Loucy (cell line): ENCODE results near the gene FOXA3.

Experiments used
- H2AFZ ChIP-seq: fragments of 200-600 bp; sonication (generic); 2 replicates; pipeline ENCODE4 v1.6.0; 2016; ENCODE audit warnings: antibody characterized with exemption, mild to moderate bottlenecking, low read length, moderate library complexity
- H3F3A ChIP-seq: fragments of 200-600 bp; 2 replicates; pipeline ENCODE4 v1.6.0; 2016; ENCODE audit warnings: antibody characterized with exemption, low read depth, mild to moderate bottlenecking
- H3K27me3 ChIP-seq: fragments of 200-600 bp; sonication (generic); 2 replicates; pipeline ENCODE4 v1.6.1; 2014; ENCODE audit warnings: low read length, mild to moderate bottlenecking; ENCODE audit not compliant: insufficient read depth, poor library complexity, severe bottlenecking
- H3K36me3 ChIP-seq: fragments of 200-600 bp; sonication (generic); 2 replicates; pipeline ENCODE4 v1.6.1; 2016; ENCODE audit warnings: low read length; ENCODE audit not compliant: insufficient read depth
- H3K4me1 ChIP-seq: fragments of 200-600 bp; sonication (generic); 2 replicates; pipeline ENCODE4 v1.5.1; 2014; ENCODE audit warnings: low read length, mild to moderate bottlenecking; ENCODE audit not compliant: insufficient read depth, poor library complexity, severe bottlenecking
- H3K4me2 ChIP-seq: fragments of 200-600 bp; sonication (generic); 2 replicates; pipeline ENCODE4 v1.6.0; 2014; ENCODE audit warnings: antibody characterized with exemption, low read length, low read depth, mild to moderate bottlenecking; ENCODE audit not compliant: poor library complexity, severe bottlenecking
- H3K4me3 ChIP-seq: fragments of 200-600 bp; sonication (generic); 2 replicates; pipeline ENCODE4 v1.5.1; 2014; ENCODE audit warnings: low read length, mild to moderate bottlenecking, mixed read lengths; ENCODE audit not compliant: poor library complexity, severe bottlenecking
- H3K79me2 ChIP-seq: fragments of 200-600 bp; sonication (generic); 2 replicates; pipeline ENCODE4 v1.6.1; 2014; ENCODE audit warnings: low read length; ENCODE audit not compliant: insufficient read depth
- H3K9ac ChIP-seq: fragments of 200-600 bp; sonication (generic); 2 replicates; pipeline ENCODE4 v1.6.0; 2014; ENCODE audit warnings: mild to moderate bottlenecking, low read depth, low read length, moderate library complexity; ENCODE audit not compliant: poor library complexity, severe bottlenecking
- H3K9me2 ChIP-seq: fragments of 200-600 bp; sonication (generic); replicated peaks from 2 replicates; pipeline ENCODE4 v1.6.1; 2016; ENCODE audit warnings: low read depth, low read length, mixed read lengths
- H3K9me3 ChIP-seq: fragments of 200-600 bp; sonication (generic); 2 replicates; pipeline ENCODE4 v1.6.1; 2014; ENCODE audit warnings: mild to moderate bottlenecking, antibody characterized with exemption, low read length, low read depth; ENCODE audit not compliant: insufficient read depth
- H4K20me1 ChIP-seq: fragments of 200-600 bp; sonication (generic); 2 replicates; pipeline ENCODE4 v1.6.0; 2014; ENCODE audit warnings: antibody characterized with exemption, low read length, mild to moderate bottlenecking; ENCODE audit not compliant: insufficient read depth, poor library complexity, severe bottlenecking
- EZH2phosphoT487 ChIP-seq: fragments of 200-600 bp; IDR thresholded peaks from 2 replicates; pipeline ENCODE4 v1.6.1; 2018; ENCODE audit warnings: antibody characterized with exemption, mild to moderate bottlenecking, moderate library complexity, borderline replicate concordance
- TF ChIP-seq, protein P1 (sequence below): fragments of 200-600 bp; sonication (generic); conservative IDR thresholded peaks from 2 replicates; pipeline ENCODE4 v1.5.1; 2014; ENCODE audit warnings: mild to moderate bottlenecking, antibody characterized with exemption, low read length

FOXA3 gene

DNA sequence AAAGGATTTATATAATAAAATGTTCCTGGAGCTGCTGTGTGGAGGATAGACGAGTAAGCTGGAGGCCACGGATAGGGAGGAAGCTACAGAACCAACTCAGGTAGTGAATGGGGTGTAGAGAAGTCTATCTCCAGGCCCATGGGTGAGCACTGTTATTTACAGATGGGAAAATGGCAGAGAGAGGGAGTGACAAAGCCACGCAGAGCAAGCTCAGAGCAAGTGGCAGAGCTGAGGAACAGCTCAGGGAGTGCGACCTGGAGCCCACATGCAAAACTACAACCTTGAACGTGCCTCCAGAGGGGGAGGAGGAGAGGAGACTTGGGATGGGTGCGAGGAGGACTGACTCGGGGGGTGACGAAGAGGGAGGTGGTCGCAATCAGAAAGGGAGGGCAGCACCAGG, 35.6 kb upstream of the FOXA3 start:
- no peak overlapping the region for H3K4me2 ChIP-seq
- no peaks in the 10 kb centered on the region for H3K79me2 ChIP-seq
- no peaks in the 10 kb centered on the region for H3K4me1 ChIP-seq
- no peaks in the 10 kb centered on the region for H3K9me3 ChIP-seq
- no peak overlapping the region for H3K9ac ChIP-seq
- no peak overlapping the region for H2AFZ ChIP-seq
- no peak overlapping the region for H3K4me3 ChIP-seq
- TF ChIP-seq EZH2phosphoT487, result no peak
- TF ChIP-seq, protein P1, sequence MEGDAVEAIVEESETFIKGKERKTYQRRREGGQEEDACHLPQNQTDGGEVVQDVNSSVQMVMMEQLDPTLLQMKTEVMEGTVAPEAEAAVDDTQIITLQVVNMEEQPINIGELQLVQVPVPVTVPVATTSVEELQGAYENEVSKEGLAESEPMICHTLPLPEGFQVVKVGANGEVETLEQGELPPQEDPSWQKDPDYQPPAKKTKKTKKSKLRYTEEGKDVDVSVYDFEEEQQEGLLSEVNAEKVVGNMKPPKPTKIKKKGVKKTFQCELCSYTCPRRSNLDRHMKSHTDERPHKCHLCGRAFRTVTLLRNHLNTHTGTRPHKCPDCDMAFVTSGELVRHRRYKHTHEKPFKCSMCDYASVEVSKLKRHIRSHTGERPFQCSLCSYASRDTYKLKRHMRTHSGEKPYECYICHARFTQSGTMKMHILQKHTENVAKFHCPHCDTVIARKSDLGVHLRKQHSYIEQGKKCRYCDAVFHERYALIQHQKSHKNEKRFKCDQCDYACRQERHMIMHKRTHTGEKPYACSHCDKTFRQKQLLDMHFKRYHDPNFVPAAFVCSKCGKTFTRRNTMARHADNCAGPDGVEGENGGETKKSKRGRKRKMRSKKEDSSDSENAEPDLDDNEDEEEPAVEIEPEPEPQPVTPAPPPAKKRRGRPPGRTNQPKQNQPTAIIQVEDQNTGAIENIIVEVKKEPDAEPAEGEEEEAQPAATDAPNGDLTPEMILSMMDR, result no peak
- H3K9me2 ChIP-seq, result no peaks in the 10 kb centered on the region
- peaks cover 80% of the 10 kb centered on the region; the same call in 1 of the 2 replicates for H3K36me3 ChIP-seq
- no peaks in the 10 kb centered on the region for H3F3A ChIP-seq
- H3K27me3 ChIP-seq, result no peaks in the 10 kb centered on the region
- no peaks in the 10 kb centered on the region for H4K20me1 ChIP-seq

DNA sequence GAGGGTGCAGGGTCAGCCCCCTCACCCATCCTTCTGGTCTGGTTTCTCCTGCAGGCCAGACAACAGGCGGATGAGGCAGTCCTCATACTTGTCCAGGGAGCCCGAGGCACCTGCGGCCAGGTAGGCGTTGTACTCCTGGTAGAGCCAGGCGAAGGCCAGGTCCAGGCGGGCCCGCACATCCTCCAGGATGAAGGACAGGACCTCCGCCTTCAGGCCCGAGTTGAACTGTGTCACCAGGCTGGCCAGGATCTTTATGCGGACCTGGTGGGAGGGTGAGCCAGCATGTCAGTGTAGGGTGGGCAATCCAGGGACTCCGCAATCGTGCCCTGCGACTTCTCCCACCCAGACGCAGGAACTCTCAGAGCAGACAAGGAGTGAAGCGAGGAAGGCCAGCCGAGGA, 35.2 kb upstream of the FOXA3 start:
- Histone ChIP-seq H3K9me3 (no peaks in the 10 kb centered on the region), H3K4me1 (no peaks in the 10 kb centered on the region), H3K4me2 (no peak overlapping the region), H3K27me3 (no peaks in the 10 kb centered on the region), H3K9me2 (no peaks in the 10 kb centered on the region), H3F3A (no peaks in the 10 kb centered on the region), H3K4me3 (no peak overlapping the region), H2AFZ (no peak overlapping the region), H3K9ac (no peak overlapping the region), H4K20me1 (no peaks in the 10 kb centered on the region), H3K36me3 (peaks cover 82% of the 10 kb centered on the region; the same call in 1 of the 2 replicates), H3K79me2 (no peaks in the 10 kb centered on the region)
- no peak for TF ChIP-seq EZH2phosphoT487
- TF ChIP-seq, protein P1, result no peak

DNA sequence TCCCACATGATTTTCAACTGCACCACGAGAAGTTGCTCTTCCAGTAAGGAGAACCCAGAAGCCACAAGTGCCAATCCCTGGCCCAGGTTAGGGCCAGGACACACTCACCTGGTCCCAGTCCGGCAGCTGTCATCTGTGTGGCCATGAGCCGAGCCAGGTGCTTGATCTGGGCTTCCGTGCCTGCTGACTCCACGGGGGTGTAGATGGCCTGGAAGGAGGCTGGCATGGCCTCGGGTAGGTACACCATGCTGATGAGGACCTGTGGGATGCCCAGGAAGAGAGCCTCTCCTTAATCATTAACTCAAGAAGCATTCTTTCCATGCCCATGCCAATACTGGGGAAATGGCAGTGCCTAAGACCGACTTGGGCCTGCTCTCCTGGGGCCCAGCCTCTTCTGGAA, 29.2 kb upstream of the FOXA3 start:
- H3K27me3 ChIP-seq, result no peaks in the 10 kb centered on the region
- H3K79me2 ChIP-seq, result no peaks in the 10 kb centered on the region
- H3K9ac ChIP-seq, result no peak overlapping the region
- H3K36me3 ChIP-seq, result peaks cover 75% of the 10 kb centered on the region; the same call in 1 of the 2 replicates
- H4K20me1 ChIP-seq, result no peaks in the 10 kb centered on the region
- no peaks in the 10 kb centered on the region for H3K4me1 ChIP-seq
- H3K4me2 ChIP-seq, result no peak overlapping the region
- no peak overlapping the region for H2AFZ ChIP-seq
- H3K4me3 ChIP-seq, result no peak overlapping the region
- H3K9me3 ChIP-seq, result no peaks in the 10 kb centered on the region
- no peaks in the 10 kb centered on the region for H3F3A ChIP-seq
- no peak for TF ChIP-seq EZH2phosphoT487
- TF ChIP-seq, protein P1, result no peak
- no peaks in the 10 kb centered on the region for H3K9me2 ChIP-seq
